CD4-positive, CD25-positive, alpha-beta regulatory T cell (primary cell): Measurements from ENCODE around the gene SPRED3. TPM values are rescaled to one million over a fixed set of nuclear protein-coding genes. Genes with fewer than 3 reads are reported as not detected.

Experiments used
- ATAC-seq, 2 donors: fragments of 150-1000 bp; cut with Tn5 transposase; one replicate each; pipeline ENCODE4 v1.10.0; 2021; ENCODE audit warnings: low read depth in 2 of 2, moderate number of reproducible peaks in 2 of 2, moderate library complexity in 1 of 2
- DNase-seq, 3 donors: peaks; one replicate each; pipeline versions ENCODE4 v3.0.0 to v3.0.0-alpha.2; 2012 to 2022; ENCODE audit warnings: mixed read lengths in 1 of 3
- H3K27ac ChIP-seq: one replicate; pipeline ENCODE4 v1.7.0; 2013; ENCODE audit warnings: mild to moderate bottlenecking, low read length; ENCODE audit not compliant: insufficient read depth, poor library complexity, severe bottlenecking
- H3K27me3 ChIP-seq: one replicate; pipeline ENCODE4 v1.7.0; 2013; ENCODE audit warnings: low read length; ENCODE audit not compliant: control insufficient read depth, insufficient read depth
- H3K36me3 ChIP-seq: one replicate; pipeline ENCODE4 v1.7.0; 2013; ENCODE audit warnings: mild to moderate bottlenecking, low read length, moderate library complexity; ENCODE audit not compliant: control insufficient read depth, insufficient read depth
- H3K4me1 ChIP-seq: 2 replicates; pipeline ENCODE4 v1.7.0; 2013; ENCODE audit warnings: mild to moderate bottlenecking, low read length; ENCODE audit not compliant: insufficient read depth, control insufficient read depth, poor library complexity, severe bottlenecking
- H3K4me3 ChIP-seq: one replicate; pipeline ENCODE4 v1.7.0; 2013; ENCODE audit warnings: low read depth, mild to moderate bottlenecking, low read length, moderate library complexity
- H3K9me3 ChIP-seq, 2 experiments: 1 replicate in 1 of 2; 2 replicates in 1 of 2; pipeline ENCODE4 v1.7.0; 2013; ENCODE audit warnings: low read length in 2 of 2, mild to moderate bottlenecking in 1 of 2, moderate library complexity in 1 of 2; ENCODE audit not compliant: control insufficient read depth in 2 of 2
- H3K27ac Mint-ChIP-seq, 3 donors: one replicate each; pipeline ENCODE4 v1.8.0; 2020 to 2022; ENCODE audit warnings: mild to moderate bottlenecking in 3 of 3, mixed read lengths in 3 of 3, moderate library complexity in 2 of 3
- H3K27me3 Mint-ChIP-seq: one replicate; pipeline ENCODE4 v1.8.0; 2022; ENCODE audit warnings: mild to moderate bottlenecking, mixed read lengths
- H3K36me3 Mint-ChIP-seq: one replicate; pipeline ENCODE4 v1.8.0; 2020; ENCODE audit warnings: mixed read lengths
- H3K4me1 Mint-ChIP-seq, 4 donors: one replicate each; pipeline ENCODE4 v1.8.0; 2020 to 2022; ENCODE audit warnings: mixed read lengths in 4 of 4, mild to moderate bottlenecking in 1 of 4
- H3K4me3 Mint-ChIP-seq, 4 donors: one replicate each; pipeline ENCODE4 v1.8.0; 2020 to 2022; ENCODE audit warnings: mild to moderate bottlenecking in 4 of 4, mixed read lengths in 4 of 4, moderate library complexity in 3 of 4
- H3K9me3 Mint-ChIP-seq, 7 donors: one replicate each; pipeline ENCODE4 v1.8.0; 2020 to 2022; ENCODE audit warnings: mixed read lengths in 7 of 7, mild to moderate bottlenecking in 3 of 7, moderate library complexity in 2 of 7
- polyA plus RNA-seq, 4 donors: library from polyadenylated mRNA; unstranded; fragments of 300-500 nt; fragmentation: Illumina TruSeq; gene quantifications; one replicate each; pipeline ENCODE4 v1.2.3, GENCODE V29; 2021
- total RNA-seq: library from RNA; stranded (reverse); gene quantifications from one replicate; pipeline ENCODE4 v1.2.3, GENCODE V29; 2022

Gene SPRED3
- total and polyA plus RNA-seq, 5 donors from 2014 or later: 0.06 to 1.3 (median 0.10) TPM; not detected in 1

DNA sequence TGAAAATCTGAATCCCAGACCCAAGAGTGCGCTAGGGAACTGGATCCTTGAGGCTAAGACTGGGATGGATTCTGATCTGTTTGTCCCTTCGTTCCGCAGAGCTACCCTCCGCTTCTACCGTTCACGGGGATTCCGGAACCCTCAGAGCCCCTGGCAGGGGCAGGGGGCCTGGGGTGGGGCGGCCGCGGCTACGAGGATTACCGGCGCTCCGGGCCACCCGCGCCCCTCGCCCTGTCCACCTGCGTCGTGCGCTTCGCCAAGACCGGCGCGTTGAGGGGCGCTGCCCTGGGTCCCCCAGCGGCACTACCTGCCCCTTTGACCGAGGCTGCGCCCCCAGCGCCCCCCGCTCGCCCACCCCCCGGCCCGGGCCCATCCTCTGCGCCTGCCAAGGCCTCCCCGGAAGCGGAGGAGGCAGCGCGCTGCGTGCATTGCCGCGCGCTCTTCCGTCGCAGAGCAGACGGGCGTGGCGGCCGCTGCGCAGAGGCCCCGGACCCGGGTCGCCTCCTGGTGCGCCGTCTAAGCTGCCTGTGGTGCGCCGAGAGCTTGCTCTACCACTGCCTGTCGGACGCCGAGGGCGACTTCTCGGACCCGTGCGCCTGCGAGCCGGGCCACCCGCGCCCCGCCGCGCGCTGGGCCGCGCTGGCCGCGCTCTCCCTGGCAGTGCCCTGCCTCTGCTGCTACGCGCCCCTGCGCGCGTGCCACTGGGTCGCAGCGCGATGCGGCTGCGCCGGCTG lies 7.1 kb downstream of the SPRED3 start:
- Mint-ChIP-seq H3K27me3 (peaks cover 29% of the 10 kb centered on the region), H3K9me3 (no peaks in the 10 kb centered on the region), H3K36me3 (peaks cover 5% of the 10 kb centered on the region), H3K27ac (peak overlapping the region in 1 of 3 donors; percentile 80), H3K4me1 (peaks cover 5 to 22% (median 6%) of the 10 kb centered on the region in 4 donors), H3K4me3 (peak overlapping the region; percentile 73 to 81 (median 80))
- peak; percentile 79 to 80 for ATAC-seq
- Histone ChIP-seq H3K27me3 (no peaks in the 10 kb centered on the region), H3K36me3 (no peaks in the 10 kb centered on the region), H3K9me3 (no peaks in the 10 kb centered on the region), H3K4me3 (peak overlapping the region; percentile 48), H3K4me1 (peaks cover 20% of the 10 kb centered on the region), H3K27ac (no peak overlapping the region)
- peak in 2 of 3 donors; percentile 56 to 83 for DNase-seq

DNA sequence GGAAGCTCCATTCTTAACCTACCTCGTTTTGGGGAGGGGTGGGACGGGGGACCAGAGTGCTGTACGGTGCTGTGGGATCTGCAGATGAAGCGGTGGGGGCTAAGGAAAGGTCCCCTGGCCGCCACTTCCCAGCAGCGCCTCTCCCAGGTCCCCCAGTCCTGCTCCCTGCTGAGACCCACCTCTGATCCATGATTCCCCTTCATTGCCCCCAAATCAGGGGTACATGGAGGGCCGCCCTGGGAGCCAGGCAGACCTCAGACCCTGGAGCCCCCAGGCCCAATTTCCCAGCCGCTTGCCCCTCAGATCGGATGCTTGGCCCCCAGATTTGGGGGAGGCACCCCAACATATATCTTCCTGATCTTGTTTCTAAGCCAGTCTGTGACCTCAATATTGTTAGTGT lies 10.6 kb downstream of the SPRED3 start:
- Mint-ChIP-seq H3K4me3 (peak overlapping the region in 2 of 4 donors; percentile 48 to 84), H3K9me3 (no peaks in the 10 kb centered on the region), H3K4me1 (peaks cover 0 to 30% (median 11%) of the 10 kb centered on the region in 4 donors), H3K36me3 (peaks cover 5% of the 10 kb centered on the region), H3K27me3 (peaks cover 6% of the 10 kb centered on the region), H3K27ac (no peak overlapping the region)
- no peak overlapping the region for H3K4me3 ChIP-seq
- ATAC-seq: no peak
- H3K4me1 ChIP-seq: peaks cover 25% of the 10 kb centered on the region
- no peaks in the 10 kb centered on the region for H3K36me3 ChIP-seq
- H3K9me3 ChIP-seq: no peaks in the 10 kb centered on the region
- DNase-seq: no peak
- no peaks in the 10 kb centered on the region for H3K27me3 ChIP-seq
- H3K27ac ChIP-seq: no peak overlapping the region

DNA sequence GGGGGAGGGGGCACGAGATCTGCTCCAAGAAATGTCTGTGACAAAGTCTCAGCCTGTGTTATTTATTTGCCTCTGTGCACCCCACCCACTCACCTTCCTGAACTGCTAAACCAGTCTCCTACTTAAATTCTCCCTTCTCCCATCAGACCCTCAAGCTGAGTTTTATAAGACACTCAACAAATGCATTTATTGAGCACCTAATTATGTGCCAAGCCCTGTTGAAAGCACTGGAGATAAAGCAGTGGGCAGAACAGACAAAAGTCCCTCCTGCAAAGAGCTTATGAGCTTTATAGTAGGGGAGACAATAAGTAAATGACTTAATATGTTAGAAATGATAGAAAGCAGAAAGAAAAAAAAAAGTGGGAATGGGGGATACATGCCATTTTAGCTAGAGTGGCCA lies 11.0 kb downstream of the SPRED3 start:
- no peaks in the 10 kb centered on the region for H3K27me3 ChIP-seq
- Mint-ChIP-seq H3K36me3 (peaks cover 5% of the 10 kb centered on the region), H3K4me3 (peak overlapping the region in 2 of 4 donors; percentile 48 to 84), H3K27me3 (peaks cover 4% of the 10 kb centered on the region), H3K9me3 (no peaks in the 10 kb centered on the region), H3K4me1 (peaks cover 0 to 32% (median 11%) of the 10 kb centered on the region in 4 donors), H3K27ac (no peak overlapping the region)
- no peak for ATAC-seq
- no peaks in the 10 kb centered on the region for H3K36me3 ChIP-seq
- H3K4me3 ChIP-seq: no peak overlapping the region
- H3K9me3 ChIP-seq: no peaks in the 10 kb centered on the region
- H3K27ac ChIP-seq: no peak overlapping the region
- no peak for DNase-seq
- peaks cover 27% of the 10 kb centered on the region for H3K4me1 ChIP-seq

DNA sequence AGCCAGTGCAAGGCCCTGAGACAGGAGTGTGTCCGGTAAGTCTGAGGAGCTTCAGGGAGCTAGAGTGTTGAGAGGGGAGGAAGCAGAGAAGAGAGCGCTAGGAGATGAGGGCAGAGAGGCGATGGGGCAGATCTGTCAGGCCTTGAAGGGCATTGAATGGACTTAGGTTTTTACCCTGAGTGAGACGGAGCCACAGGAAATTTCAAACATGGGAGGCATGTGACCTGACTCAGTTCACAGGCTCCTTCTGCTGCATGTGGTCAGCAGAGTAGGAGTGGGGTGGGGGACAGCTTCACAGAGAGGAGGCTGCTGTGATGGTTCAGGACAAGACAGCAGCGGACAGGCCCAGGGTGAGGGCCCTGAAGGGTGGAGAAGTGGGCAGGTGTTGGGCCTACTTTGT lies 11.9 kb downstream of the SPRED3 start:
- ATAC-seq: no peak
- peak overlapping the region in 2 of 4 donors; percentile 3 to 80 for H3K4me3 Mint-ChIP-seq
- no peak for DNase-seq

DNA sequence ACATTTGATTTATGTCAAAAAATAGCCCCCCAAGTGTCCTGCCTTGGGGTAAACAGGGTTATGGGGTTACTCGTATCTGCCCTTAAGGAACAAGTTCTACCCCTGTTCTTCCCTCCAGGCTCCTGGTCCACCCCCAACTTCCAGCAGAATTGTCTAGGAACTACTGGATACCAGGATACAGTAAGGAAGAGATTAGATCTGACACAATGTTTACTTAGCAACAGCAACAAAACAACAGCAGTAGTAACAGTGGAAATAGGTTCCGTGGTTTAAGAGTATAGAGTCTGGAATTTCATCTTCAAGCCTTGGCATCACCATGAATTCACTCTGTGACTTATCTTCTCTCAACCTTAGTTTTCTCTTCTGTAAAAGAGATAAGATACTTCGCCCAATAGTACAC lies 12.7 kb downstream of the SPRED3 start:
- peak overlapping the region in 2 of 3 donors; percentile 79 to 93 for H3K27ac Mint-ChIP-seq
- H3K4me1 Mint-ChIP-seq: peaks cover 0 to 33% (median 11%) of the 10 kb centered on the region in 4 donors
- Histone ChIP-seq H3K4me1 (peaks cover 17% of the 10 kb centered on the region), H3K27me3 (no peaks in the 10 kb centered on the region), H3K27ac (no peak overlapping the region), H3K36me3 (peaks cover 5% of the 10 kb centered on the region), H3K4me3 (no peak overlapping the region), H3K9me3 (no peaks in the 10 kb centered on the region)
- H3K36me3 Mint-ChIP-seq: peaks cover 10% of the 10 kb centered on the region
- DNase-seq (no peak), ATAC-seq (no peak)
- peaks cover 4% of the 10 kb centered on the region for H3K27me3 Mint-ChIP-seq
- H3K4me3 Mint-ChIP-seq: peak overlapping the region in 2 of 4 donors; percentile 55 to 82
- H3K9me3 Mint-ChIP-seq: no peaks in the 10 kb centered on the region

More for the DNA sequence above, 11.9 kb downstream of the SPRED3 start:
- H3K4me3 ChIP-seq: no peak overlapping the region
- H3K9me3 ChIP-seq: no peaks in the 10 kb centered on the region
- Mint-ChIP-seq H3K9me3 (no peaks in the 10 kb centered on the region), H3K27ac (peak overlapping the region in 1 of 3 donors; percentile 88), H3K36me3 (peaks cover 8% of the 10 kb centered on the region), H3K4me1 (peaks cover 0 to 32% (median 11%) of the 10 kb centered on the region in 4 donors), H3K27me3 (peaks cover 4% of the 10 kb centered on the region)
- H3K27ac ChIP-seq: no peak overlapping the region
- peaks cover 3% of the 10 kb centered on the region for H3K36me3 ChIP-seq
- H3K27me3 ChIP-seq: no peaks in the 10 kb centered on the region
- peaks cover 22% of the 10 kb centered on the region for H3K4me1 ChIP-seq

DNA sequence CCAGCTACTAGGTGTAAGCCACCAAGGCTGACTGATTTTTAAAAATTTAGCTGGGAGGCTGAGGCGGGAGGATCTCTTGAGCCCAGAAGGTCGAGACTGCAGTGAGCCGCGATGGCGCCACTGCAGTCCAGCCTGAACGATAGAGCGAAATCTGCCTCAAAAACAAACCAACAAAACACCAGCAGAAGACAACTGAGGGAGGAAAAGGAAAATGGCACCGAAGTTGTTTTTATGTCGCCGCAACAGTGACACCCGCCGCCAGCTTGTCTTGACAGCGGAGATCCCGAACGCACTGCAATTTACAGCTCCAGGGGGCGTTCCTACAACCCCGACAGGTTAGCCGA lies 14.1 kb downstream of the SPRED3 start:
- no peak for ATAC-seq
- H3K4me3 Mint-ChIP-seq: peak overlapping the region; percentile 90 to 97 (median 95)

DNA sequence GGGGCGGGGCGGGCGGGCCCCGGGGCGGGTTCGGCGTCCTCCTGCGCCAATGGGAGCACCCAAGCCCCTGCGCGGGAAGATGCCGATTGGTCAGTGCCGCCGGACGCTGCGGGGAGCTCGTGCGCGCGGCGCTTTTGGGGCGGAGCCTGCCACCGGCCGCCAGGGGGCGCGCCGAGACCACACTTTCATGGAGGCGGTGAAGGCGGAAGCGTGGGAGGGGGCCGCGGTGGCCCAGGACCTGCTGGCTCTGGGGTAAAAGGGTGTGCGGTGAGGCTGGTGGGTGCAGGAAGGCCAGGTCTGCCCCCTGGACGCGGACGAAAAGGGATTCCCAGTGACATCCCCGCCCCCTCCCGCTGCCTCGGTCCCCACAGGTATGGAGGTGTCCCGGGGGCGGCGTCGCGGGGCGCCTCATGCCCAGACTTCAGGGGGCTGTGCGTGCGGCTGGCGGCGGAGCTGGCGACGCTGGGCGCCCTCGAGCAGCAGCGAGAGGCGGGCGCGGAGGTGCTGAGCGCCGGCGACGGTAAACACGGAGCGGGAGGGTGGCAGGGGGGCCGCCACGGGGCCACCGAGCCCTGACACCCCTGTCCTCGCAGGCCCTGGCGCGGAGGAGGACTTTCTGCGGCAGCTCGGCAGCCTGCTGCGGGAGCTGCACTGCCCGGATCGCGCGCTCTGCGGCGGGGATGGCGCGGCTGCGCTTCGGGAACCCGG lies 14.6 kb downstream of the SPRED3 start, which contains the start of gene FAM98C:
Gene FAM98C (plus strand): TSS at position 127 of the 708 bp plus-strand sequence. CDS start 61 bp downstream, at position 188.
- Mint-ChIP-seq H3K9me3 (no peaks in the 10 kb centered on the region), H3K27ac (peak within 1 kb of the TSS; percentile 79 to 96 (median 95)), H3K36me3 (peaks cover 13% of the 10 kb centered on the region), H3K4me1 (peaks cover 0 to 26% (median 4%) of the 10 kb centered on the region in 4 donors), H3K27me3 (no peaks in the 10 kb centered on the region), H3K4me3 (peak within 1 kb of the TSS; percentile 90 to 97 (median 95))
- H3K27me3 ChIP-seq: no peaks in the 10 kb centered on the region
- peak within 1 kb of the TSS; percentile 74 for H3K4me3 ChIP-seq
- peaks cover 14% of the 10 kb centered on the region for H3K36me3 ChIP-seq
- DNase-seq: peak; percentile 96 to 99 (median 99)
- H3K9me3 ChIP-seq: no peaks in the 10 kb centered on the region
- ATAC-seq: peak; percentile 96 to 97
- peak within 1 kb of the TSS; percentile 82 for H3K27ac ChIP-seq
- H3K4me1 ChIP-seq: peaks cover 13% of the 10 kb centered on the region

More for the DNA sequence above, 14.1 kb downstream of the SPRED3 start:
- Histone ChIP-seq H3K9me3 (no peaks in the 10 kb centered on the region), H3K4me3 (peak overlapping the region; percentile 74), H3K27ac (peak overlapping the region; percentile 82), H3K4me1 (peaks cover 13% of the 10 kb centered on the region), H3K36me3 (peaks cover 14% of the 10 kb centered on the region), H3K27me3 (no peaks in the 10 kb centered on the region)
- Mint-ChIP-seq H3K36me3 (peaks cover 13% of the 10 kb centered on the region), H3K27ac (peak overlapping the region; percentile 79 to 96 (median 95)), H3K27me3 (peaks cover 1% of the 10 kb centered on the region), H3K4me1 (peaks cover 0 to 26% (median 4%) of the 10 kb centered on the region in 4 donors), H3K9me3 (no peaks in the 10 kb centered on the region)
- no peak for DNase-seq
